Left cardiac atrium (tissue), 4 donors: Measurements from ENCODE around the gene TNRC6A. TPM values are rescaled to one million over a fixed set of nuclear protein-coding genes. Genes with fewer than 3 reads are reported as not detected.
"Not testable (repeated sequence)": the region's sequence is repeated elsewhere in the genome, so short reads cannot be mapped to it uniquely, and the experiment has no call there.

ENCODE experiments used
- ATAC-seq, 2 donors: fragments of 200-7000 bp; cut with Tn5 transposase; one replicate each; pipeline ENCODE4 v1.9.1; 2020; ENCODE audit warnings: mild to moderate bottlenecking in 2 of 2, moderate library complexity in 2 of 2
- DNase-seq: peaks from one replicate; pipeline ENCODE4 v3.0.0-alpha.2; 2020
- intact Hi-C, 2 donors: fragments of 100-400 bp; cut with DNase I; formaldehyde crosslinking; loops; one replicate each; pipeline versions ENCODE4 v1.14.1 to v1.15.1; 2022 to 2023
- total RNA-seq, 2 donors: library from RNA; stranded (reverse); fragmentation: NEBNext Ultra II Directional; extraction: Animal tissue kit (Norgen Biotek cat#: 25700); gene quantifications; one replicate each; pipeline ENCODE4 v1.2.1, GENCODE V29; 2021
- donor health status: DM: no; HTN: yes; CAD: no.
- donor health status: DM: no; HTN: yes; CAD: no; lungs with severe emphysema.
- donor health status: DM: yes; HTN: yes; CAD: no.
- donor health status: Dilated cardiomyopathy.

TNRC6A gene
- total RNA-seq, 2 donors from 2014 or later = 31.5 to 31.9 TPM

DNA sequence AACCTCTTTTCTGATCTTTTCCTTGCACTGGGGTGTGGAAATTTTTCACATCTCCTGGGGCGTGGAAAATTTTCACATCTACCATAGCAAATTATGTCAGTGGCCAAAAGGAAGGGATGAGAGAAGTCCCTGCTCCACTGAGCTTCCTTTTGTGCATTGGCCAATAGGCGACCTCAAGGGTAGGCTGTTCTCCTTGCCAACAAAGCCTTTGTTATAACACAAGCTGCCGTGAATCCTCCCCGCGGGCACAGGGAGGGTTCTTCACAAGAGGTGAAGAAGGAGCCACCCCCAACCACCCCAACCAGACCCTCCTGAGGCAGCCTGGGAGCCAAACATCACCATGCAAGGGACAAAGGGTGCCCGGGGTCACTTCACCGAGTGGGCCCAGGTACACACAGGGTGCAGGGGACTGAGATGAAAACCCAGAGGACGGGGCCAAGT is 122.8 kb downstream of the TNRC6A start:
- intact Hi-C loops = no loop called here
- DNase-seq = no peak
- no peak for ATAC-seq

GRCh38 chr16:24853169-24853824 is 123.8 kb downstream of the TNRC6A start:
- DNase-seq (no peak), ATAC-seq (no peak)
- intact Hi-C loops = no loop called here

DNA sequence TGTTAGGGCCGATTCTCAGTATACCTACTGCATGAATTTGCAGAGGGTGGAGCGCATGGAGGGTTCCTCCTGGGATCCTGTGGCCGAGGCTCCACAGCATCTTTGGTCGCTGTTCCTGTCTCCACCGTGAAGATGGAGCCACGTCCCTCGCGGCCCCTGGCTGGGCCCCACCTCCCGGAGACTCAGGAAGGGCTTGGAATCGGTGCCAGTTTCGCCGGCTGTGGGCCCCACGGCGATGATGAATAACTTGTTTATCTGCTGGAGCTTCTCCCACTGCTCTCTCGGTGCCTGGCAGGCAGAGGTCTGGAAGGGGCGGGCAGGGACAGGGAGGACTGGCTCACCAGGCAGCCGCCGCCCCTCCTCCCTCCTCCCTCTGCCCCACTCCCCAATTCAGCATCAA is 124.4 kb downstream of the TNRC6A start:
- DNase-seq = peak; percentile 41
- intact Hi-C loops = no loop called here
- peak; percentile 47 to 90 for ATAC-seq

GRCh38 chr16:24854607-24855171 is 125.2 kb downstream of the TNRC6A start:
- intact Hi-C loops = no loop called here
- no peak for ATAC-seq
- no peak for DNase-seq

DNA sequence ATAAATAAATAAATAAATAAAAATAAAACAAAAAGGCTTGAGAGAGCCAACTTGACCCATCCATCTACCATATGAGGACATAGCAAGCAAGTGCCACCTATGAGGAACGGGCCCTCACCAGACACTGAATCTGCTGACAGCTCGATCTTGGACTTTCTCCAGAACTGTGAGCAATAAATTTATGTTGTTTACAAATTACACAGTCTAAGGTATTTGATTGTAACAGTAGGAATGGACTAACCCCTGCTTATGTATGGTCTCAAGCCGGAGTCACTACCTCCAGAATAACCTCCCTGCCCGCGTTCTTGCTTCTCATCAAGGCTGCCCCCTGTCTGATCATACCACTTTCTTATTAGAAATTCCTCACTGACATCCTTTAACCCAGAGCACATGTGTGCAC is 126.2 kb downstream of the TNRC6A start:
- intact Hi-C loops = no loop called here
- DNase-seq = no peak
- ATAC-seq = no peak

DNA sequence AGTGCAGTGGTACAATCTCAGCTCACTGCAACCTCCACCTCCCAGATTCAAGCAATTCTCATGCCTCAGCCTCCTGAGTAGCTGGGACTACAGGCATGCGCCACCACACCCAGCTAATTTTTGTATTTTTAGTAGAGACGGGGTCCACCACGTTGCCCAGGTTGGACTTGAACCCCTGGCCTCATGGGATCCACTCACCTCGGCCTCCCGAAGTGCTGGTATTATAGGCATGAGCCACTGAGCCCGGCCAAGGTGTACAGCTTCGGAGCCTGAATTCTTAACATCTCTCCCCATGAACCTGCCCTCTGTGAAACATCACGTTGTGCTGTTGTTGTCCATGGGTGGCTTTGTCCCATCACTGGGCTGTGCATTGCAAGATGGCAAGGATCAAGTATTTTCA is 127.4 kb downstream of the TNRC6A start:
- ATAC-seq, DNase-seq, intact Hi-C loops: not testable (repeated sequence)

DNA sequence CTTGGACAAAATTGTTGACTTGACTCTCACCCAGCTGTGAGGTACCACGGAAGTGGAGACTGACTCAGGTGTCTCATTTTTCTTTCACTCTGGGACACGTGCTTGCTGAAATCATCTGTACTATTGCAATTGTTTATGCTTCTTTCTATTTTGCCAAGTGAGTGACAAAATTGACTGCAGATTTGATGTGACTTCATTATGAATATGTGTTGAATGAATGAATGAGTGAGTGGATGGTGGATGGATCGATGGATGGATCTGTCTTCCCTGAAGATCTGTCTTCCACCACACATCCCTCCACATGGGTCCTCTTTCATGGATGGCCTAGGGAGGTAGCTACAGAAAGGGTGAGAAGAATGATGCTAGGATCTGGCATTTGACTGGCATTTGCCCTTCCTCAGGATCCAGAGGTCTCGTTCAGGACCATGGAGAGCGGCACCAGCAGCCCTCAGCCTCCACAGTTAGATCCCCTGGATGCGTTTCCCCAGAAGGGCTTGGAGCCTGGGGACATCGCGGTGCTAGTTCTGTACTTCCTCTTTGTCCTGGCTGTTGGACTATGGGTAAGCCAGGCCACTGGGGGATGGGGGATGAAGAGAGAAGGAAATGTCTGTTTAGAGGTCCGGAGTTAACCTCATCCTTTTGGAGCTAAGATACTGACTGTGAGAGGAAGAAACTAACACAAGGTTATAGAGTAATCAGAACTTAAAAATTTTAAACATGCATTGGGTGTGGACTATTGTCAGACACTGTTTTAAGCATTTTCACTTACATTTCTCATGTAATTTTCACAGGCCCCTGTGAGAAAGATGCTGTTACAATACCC is 129.0 kb downstream of the TNRC6A start:
- ATAC-seq (peak in 1 of 2 donors; percentile 51), DNase-seq (peak; percentile 59)
- intact Hi-C loops = no loop called here

DNA sequence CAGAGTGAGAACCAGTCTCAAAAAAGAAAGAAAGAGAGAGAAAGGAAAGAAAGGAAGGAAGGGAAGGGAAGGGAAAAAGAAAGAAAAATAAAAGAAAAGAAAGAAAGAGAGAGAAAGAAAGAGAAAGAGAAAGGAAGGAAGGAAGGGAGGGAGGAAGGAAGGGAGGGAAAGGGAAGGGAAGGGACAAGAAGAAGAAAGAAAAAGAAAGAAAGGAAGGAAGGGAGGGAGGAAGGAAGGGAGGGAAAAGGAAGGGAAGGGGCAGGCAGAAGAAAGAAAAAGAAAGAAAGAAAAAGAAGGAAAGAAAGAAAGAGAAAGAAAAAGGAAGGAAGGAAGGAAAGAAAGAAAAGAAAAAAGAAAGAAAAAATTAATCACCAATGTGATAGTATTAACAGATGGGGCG is 132.0 kb downstream of the TNRC6A start:
- no peak for ATAC-seq
- no peak for DNase-seq
- intact Hi-C loops = no loop called here

DNA sequence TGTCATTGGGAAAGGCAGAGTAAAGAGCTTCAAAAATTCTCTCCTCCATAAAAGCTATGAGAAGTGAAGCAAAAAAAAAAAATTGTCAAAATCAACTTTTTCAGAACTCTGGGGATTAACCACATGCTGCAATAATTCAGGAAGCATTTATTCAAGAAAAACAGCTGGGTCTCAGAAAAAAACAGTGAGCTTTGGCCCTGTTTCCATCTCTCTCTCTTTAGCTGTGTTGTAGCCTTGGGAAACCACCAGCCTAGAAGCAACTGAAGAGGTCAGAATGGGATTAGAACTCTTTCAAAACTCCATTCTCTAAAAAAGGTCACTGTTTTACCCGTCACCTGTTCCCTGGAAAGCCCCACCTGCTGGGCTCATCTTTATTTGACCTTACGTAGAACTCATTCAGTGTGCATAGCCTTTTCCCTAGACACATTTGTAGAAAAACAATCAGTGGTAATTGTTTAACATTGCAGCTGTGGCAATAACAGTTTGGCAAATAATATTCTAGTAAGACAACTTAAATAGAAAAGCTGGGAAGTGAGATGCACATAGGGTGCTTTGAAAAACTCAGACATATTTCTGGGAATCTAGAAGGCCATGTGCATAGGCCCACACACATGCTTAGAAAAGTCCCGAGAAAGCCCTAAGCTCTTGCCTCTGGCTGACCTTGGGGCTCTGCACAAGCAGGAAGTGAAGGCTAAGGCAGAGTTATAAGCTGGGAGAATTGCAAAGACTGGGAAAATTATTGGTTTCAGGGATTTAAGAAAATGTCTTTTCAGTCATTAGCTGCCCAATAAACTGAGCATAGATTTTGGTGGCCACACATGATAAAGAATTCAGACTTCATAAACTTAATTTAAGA is 134.4 kb downstream of the TNRC6A start:
- DNase-seq = no peak
- intact Hi-C loops = no loop called here
- no peak for ATAC-seq

- intact Hi-C loops = no loop called here
- DNase-seq (no peak), ATAC-seq (no peak)
These were observed 139.6 kb downstream of the TNRC6A start for GRCh38 chr16:24869033-24869432.

DNA sequence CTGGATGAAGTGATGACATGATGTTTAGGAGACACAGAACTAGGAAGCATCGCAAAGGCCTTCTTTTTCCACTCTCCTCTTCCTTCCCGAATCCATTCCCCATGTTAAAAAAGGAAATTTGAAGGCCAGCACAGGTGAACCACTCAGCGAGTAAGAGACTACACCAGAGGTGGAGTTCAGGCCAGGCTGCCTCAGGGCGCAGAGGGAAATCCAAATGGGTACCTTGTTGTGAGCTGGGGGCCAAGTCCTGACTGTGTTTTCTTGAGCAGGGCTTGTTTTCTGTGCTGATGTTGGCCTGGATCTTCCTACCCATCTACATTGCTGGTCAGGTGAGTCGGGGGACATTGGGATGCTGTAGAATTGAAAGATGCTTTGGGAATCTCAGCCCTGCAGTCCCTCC is 142.4 kb downstream of the TNRC6A start:
- intact Hi-C loops = no loop called here
- DNase-seq (no peak), ATAC-seq (no peak)

GRCh38 chr16:24873028-24873427 is 143.6 kb downstream of the TNRC6A start:
- intact Hi-C loops = no loop called here
- DNase-seq = no peak

DNA sequence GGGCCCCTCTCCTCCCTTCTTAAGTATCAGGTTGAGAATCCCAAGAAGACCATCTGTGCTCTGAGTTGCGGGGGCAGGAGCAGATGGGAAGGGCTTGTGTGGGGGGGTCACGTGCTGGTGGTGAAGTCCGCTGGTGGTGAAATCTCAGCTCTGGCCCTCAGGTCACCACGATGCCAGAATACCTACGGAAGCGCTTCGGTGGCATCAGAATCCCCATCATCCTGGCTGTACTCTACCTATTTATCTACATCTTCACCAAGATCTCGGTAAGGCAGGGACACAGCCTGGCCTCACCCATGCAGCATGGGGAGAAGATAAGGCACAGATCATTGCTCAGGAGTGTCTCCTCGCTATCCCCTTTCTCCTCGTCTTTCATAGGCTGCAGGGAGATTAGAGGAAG is 146.0 kb downstream of the TNRC6A start:
- intact Hi-C loops = no loop called here
- no peak for ATAC-seq
- no peak for DNase-seq

More at GRCh38 chr16:24873028-24873427, 143.6 kb downstream of the TNRC6A start:
- ATAC-seq = no peak

Other genes with a start within 250 kb of the TNRC6A start
- gene RBBP6, start 190.1 kb upstream of the TNRC6A start, total RNA-seq = 10 to 100 TPM; 26.6 to 39.4 TPM
- not detected for gene SLC5A11, start 116.3 kb downstream of the TNRC6A start, total RNA-seq